OCI-LY1 (cell line): ENCODE measurements around the gene ARHGEF37.

Experiments
- H2AFZ ChIP-seq: fragments of 200-600 bp; sonication (generic), shearing (Covaris generic); 2 replicates; pipeline ENCODE4 v1.6.0; 2014; ENCODE audit warnings: antibody characterized with exemption, mild to moderate bottlenecking, low read length
- H3F3A ChIP-seq: fragments of 200-600 bp; sonication (generic), shearing (Covaris generic); 2 replicates; pipeline ENCODE4 v1.6.0; 2014; ENCODE audit warnings: mild to moderate bottlenecking, antibody characterized with exemption, low read length, moderate library complexity; ENCODE audit not compliant: insufficient read depth
- H3K27ac ChIP-seq: fragments of 200-600 bp; sonication (generic); 2 replicates; pipeline ENCODE4 v1.5.1; 2014; ENCODE audit warnings: low read length, mixed run types, mild to moderate bottlenecking, low read depth; ENCODE audit not compliant: poor library complexity, severe bottlenecking
- H3K27me3 ChIP-seq: fragments of 200-600 bp; sonication (generic); 2 replicates; pipeline ENCODE4 v1.6.0; 2014; ENCODE audit warnings: antibody characterized with exemption, mild to moderate bottlenecking, low read length, moderate library complexity; ENCODE audit not compliant: insufficient read depth
- H3K36me3 ChIP-seq: fragments of 200-600 bp; sonication (generic); 2 replicates; pipeline ENCODE4 v1.6.1; 2014; ENCODE audit warnings: mild to moderate bottlenecking, antibody characterized with exemption, low read length, moderate library complexity, mixed read lengths; ENCODE audit not compliant: insufficient read depth
- H3K4me1 ChIP-seq: fragments of 200-600 bp; sonication (generic); 2 replicates; pipeline ENCODE4 v1.5.1; 2014; ENCODE audit warnings: mild to moderate bottlenecking, low read length, moderate library complexity; ENCODE audit not compliant: insufficient read depth, severe bottlenecking
- H3K4me2 ChIP-seq: fragments of 200-600 bp; sonication (generic), shearing (Covaris generic); 2 replicates; pipeline ENCODE4 v1.6.1; 2014; ENCODE audit warnings: low read length
- H3K4me3 ChIP-seq: fragments of 200-600 bp; sonication (generic); 2 replicates; pipeline ENCODE4 v1.5.1; 2014; ENCODE audit warnings: low read length, low read depth, mild to moderate bottlenecking, mixed read lengths; ENCODE audit not compliant: poor library complexity, severe bottlenecking
- H3K79me2 ChIP-seq: fragments of 200-600 bp; shearing (Covaris generic); 2 replicates; pipeline ENCODE4 v1.6.1; 2016; ENCODE audit warnings: mixed run types, low read length, mixed read lengths; ENCODE audit not compliant: insufficient read depth
- H3K9ac ChIP-seq: fragments of 200-600 bp; sonication (generic), shearing (Covaris generic); 2 replicates; pipeline ENCODE4 v1.6.1; 2014; ENCODE audit warnings: mild to moderate bottlenecking, low read length, mixed read lengths
- H3K9me2 ChIP-seq: fragments of 200-600 bp; sonication (generic), shearing (Covaris generic); 2 replicates; pipeline ENCODE4 v1.6.1; 2014; ENCODE audit warnings: low read depth, mild to moderate bottlenecking, low read length, mixed read lengths
- H3K9me3 ChIP-seq: fragments of 200-600 bp; shearing (Covaris generic); 2 replicates; pipeline ENCODE4 v1.6.1; 2014; ENCODE audit warnings: low read length, mixed read lengths
- H4K20me1 ChIP-seq: fragments of 200-600 bp; sonication (generic), shearing (Covaris generic); 2 replicates; pipeline ENCODE4 v1.6.0; 2016; ENCODE audit warnings: mild to moderate bottlenecking, low read length; ENCODE audit not compliant: insufficient read depth
- EZH2 ChIP-seq: fragments of 200-600 bp; sonication (generic), shearing (Covaris generic); IDR thresholded peaks from 2 replicates; pipeline ENCODE4 v1.8.0; 2017; ENCODE audit warnings: borderline replicate concordance, mixed run types, mild to moderate bottlenecking, antibody characterized with exemption, low read length, moderate library complexity, mixed read lengths
- TF ChIP-seq, protein P1 (sequence below): fragments of 200-600 bp; sonication (generic), shearing (Covaris generic); IDR thresholded peaks from 2 replicates; pipeline ENCODE4 v1.5.1; 2017; ENCODE audit warnings: mild to moderate bottlenecking, antibody characterized with exemption, low read length, moderate library complexity, mixed read lengths

Gene ARHGEF37

DNA sequence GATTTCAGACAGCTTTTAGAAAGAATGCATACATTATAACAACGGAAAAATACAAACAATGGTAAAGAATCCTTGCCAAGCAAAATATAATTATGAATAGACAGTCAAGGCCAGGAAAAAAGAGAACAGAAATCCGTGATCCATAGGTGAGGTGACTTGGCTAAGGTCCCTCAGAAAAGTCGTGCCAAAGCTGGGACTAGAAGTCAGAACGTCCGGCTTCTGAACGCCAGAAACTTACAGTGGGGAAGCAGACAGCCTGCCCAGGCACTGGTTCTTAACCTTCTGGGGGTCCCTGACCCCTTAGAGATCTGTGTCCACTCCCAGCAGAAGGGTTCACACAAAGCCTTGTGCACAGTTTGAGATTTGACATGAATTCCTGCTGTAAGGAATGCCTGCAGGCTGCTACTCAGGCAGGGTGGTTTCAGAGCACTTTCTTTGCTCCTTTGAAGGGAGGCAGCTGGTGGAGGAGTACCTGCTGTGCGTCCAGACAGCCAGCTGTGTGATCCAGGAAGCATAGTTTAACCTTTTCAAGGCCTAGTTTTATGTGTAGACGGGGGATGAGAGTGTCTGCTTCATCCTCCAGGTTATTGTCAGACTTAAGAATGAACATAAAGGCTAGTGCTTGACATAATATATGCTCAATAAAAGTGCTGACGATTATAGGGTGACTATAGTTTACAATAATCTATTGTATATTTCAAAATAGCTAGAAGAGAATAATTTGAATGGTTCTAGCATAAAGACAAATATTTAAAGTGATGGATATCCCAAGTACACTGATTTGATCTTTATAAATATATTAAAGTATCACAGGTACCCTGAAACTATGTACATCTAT is 852 bp downstream of the ARHGEF37 start:
- H2AFZ ChIP-seq = no peak overlapping the region

GRCh38 chr5:149583394-149583793 is 2.1 kb downstream of the ARHGEF37 start:
- no peaks in the 10 kb centered on the region for H3K36me3 ChIP-seq
- no peaks in the 10 kb centered on the region for H3K79me2 ChIP-seq
- no peak overlapping the region for H3K4me3 ChIP-seq
- peaks cover 4% of the 10 kb centered on the region; the same call in 1 of the 2 replicates for H3K27me3 ChIP-seq
- no peak overlapping the region for H3K9ac ChIP-seq
- H3K9me3 ChIP-seq = no peaks in the 10 kb centered on the region
- H3K27ac ChIP-seq = no peak overlapping the region
- H3K4me2 ChIP-seq = no peak overlapping the region
- peaks cover 9% of the 10 kb centered on the region for H3K4me1 ChIP-seq
- H3F3A ChIP-seq = no peaks in the 10 kb centered on the region
- no peaks in the 10 kb centered on the region for H3K9me2 ChIP-seq
- TF ChIP-seq EZH2 = no peak
- TF ChIP-seq, protein P1, sequence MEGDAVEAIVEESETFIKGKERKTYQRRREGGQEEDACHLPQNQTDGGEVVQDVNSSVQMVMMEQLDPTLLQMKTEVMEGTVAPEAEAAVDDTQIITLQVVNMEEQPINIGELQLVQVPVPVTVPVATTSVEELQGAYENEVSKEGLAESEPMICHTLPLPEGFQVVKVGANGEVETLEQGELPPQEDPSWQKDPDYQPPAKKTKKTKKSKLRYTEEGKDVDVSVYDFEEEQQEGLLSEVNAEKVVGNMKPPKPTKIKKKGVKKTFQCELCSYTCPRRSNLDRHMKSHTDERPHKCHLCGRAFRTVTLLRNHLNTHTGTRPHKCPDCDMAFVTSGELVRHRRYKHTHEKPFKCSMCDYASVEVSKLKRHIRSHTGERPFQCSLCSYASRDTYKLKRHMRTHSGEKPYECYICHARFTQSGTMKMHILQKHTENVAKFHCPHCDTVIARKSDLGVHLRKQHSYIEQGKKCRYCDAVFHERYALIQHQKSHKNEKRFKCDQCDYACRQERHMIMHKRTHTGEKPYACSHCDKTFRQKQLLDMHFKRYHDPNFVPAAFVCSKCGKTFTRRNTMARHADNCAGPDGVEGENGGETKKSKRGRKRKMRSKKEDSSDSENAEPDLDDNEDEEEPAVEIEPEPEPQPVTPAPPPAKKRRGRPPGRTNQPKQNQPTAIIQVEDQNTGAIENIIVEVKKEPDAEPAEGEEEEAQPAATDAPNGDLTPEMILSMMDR = no peak
- no peaks in the 10 kb centered on the region for H4K20me1 ChIP-seq
- H2AFZ ChIP-seq = no peak overlapping the region

More for the DNA sequence above, 852 bp downstream of the ARHGEF37 start:
- Histone ChIP-seq H3K4me1 (peaks cover 9% of the 10 kb centered on the region), H3K36me3 (no peaks in the 10 kb centered on the region), H3K4me2 (peak overlapping the region; percentile 70; the same call in 1 of the 2 replicates), H3K9ac (no peak overlapping the region), H3K79me2 (no peaks in the 10 kb centered on the region), H3K9me3 (no peaks in the 10 kb centered on the region), H3K27ac (no peak overlapping the region), H4K20me1 (no peaks in the 10 kb centered on the region), H3K4me3 (peak overlapping the region; percentile 55), H3K9me2 (no peaks in the 10 kb centered on the region), H3F3A (no peaks in the 10 kb centered on the region), H3K27me3 (peaks cover 4% of the 10 kb centered on the region; the same call in 1 of the 2 replicates)
- TF ChIP-seq, protein P1 = no peak
- TF ChIP-seq EZH2 = no peak

- no peaks in the 10 kb centered on the region for H3F3A ChIP-seq
- H3K9me2 ChIP-seq = no peaks in the 10 kb centered on the region
- no peaks in the 10 kb centered on the region for H4K20me1 ChIP-seq
- H3K36me3 ChIP-seq = no peaks in the 10 kb centered on the region
- H3K4me3 ChIP-seq = no peak overlapping the region
- H3K27ac ChIP-seq = no peak overlapping the region
- peaks cover 4% of the 10 kb centered on the region; the same call in 1 of the 2 replicates for H3K27me3 ChIP-seq
- TF ChIP-seq EZH2 = no peak
- TF ChIP-seq, protein P1 = no peak
- no peak overlapping the region for H3K9ac ChIP-seq
- no peak overlapping the region for H2AFZ ChIP-seq
- peaks cover 9% of the 10 kb centered on the region for H3K4me1 ChIP-seq
- no peak overlapping the region for H3K4me2 ChIP-seq
- no peaks in the 10 kb centered on the region for H3K79me2 ChIP-seq
- no peaks in the 10 kb centered on the region for H3K9me3 ChIP-seq
Measured at GRCh38 chr5:149584121-149584520, 2.8 kb downstream of the ARHGEF37 start.
